Measurements from ENCODE around the gene HECTD4. TPM values are rescaled to one million over a fixed set of nuclear protein-coding genes. Genes with fewer than 3 reads are reported as not detected.

HECTD4 gene, protein sequence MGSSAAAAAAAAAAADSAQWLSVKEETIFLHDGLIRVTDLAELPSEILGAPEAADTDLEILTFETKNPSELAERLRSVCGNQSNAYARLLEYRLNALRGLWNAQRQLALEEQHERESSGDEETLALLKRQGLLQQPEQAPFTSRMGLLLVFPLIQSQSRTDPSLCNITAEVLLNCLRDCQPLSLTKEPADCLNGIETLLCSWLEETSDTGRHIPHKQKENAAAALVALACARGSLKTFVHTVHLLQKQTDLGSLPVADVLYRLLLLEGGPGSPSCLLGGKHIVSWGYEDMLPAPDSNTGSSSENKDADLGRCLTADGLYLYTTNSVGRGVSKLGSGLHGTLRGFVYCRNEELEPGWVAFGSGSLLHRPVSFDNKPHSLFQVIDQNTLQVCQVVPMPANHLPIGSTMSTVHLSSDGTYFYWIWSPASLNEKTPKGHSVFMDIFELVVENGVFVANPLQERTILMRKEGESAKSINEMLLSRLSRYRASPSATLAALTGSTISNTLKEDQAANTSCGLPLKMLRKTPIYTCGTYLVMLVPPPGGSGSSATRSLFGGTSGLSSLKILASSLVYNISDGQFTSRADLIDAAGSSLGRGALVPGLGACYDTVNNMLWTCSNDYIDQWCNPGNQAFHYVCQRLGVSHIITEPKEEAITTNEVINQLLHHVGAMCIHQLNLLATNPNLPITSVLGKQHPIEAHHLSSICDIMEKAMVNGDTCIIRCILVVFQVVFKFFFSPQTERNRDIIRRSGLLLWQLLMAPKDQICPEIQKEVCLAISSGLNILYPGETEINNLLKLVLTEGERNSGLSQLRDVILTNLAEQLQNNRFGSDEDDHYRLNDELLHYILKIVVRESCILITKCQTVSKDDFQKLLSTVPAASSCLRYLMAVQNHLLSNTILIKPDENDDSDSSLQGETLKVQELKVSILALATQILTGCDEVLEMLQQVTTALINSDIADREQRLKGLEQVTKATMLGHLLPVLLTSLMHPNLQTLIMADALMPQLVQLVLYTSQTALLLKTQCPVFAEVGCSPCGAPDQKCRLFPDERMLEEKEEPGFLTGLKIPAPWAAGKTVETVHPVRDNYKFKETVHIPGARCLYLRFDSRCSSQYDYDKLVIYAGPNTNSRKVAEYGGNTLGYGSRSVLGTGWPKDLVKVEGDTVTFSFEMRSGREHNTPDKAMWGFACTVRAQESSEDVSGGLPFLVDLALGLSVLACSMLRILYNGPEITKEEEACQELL (N-terminal part only)
- 24.9 and 30.0 TPM in 2 replicates for total RNA-seq (2021)
- long read RNA-seq, partial matches to known transcripts: 4 of 13 reads
- long read RNA-seq, other reads (novel, unspliced or antisense): 9 of 13 reads

GRCh38 chr12:112381883-112382796, at the start of gene HECTD4:
Gene HECTD4 (minus strand): TSS chr12:112382431. CDS start chr12:112382128, 303 bp downstream.
- Histone ChIP-seq H3K27me3 (ENCODE audit: insufficient read depth, low read length) (no peaks in the 10 kb centered on the region), H2BK12ac (ENCODE audit: insufficient read length, low read depth, low read length) (no peak within 1 kb of the TSS), H3K23me2 (ENCODE audit: insufficient read length, low read depth, low read length, poor library complexity, severe bottlenecking) (no peaks in the 10 kb centered on the region), H3K4me2 (ENCODE audit: insufficient read depth, insufficient read length, low read length) (peak within 1 kb of the TSS; percentile 78), H3K18ac (ENCODE audit: insufficient read length, low read depth, low read length) (no peak within 1 kb of the TSS), H2AFZ (ENCODE audit: low read length) (peak within 1 kb of the TSS; percentile 23), H3K79me2 (ENCODE audit: insufficient read depth, low read length) (peaks cover 7% of the 10 kb centered on the region; the same call in 1 of the 2 replicates), H4K8ac (replicated peaks; ENCODE audit: insufficient read length, low read depth, low read length) (no peak within 1 kb of the TSS), H2BK5ac (ENCODE audit: insufficient read length, low read length) (no peak within 1 kb of the TSS), H2BK15ac (ENCODE audit: low read depth, low read length) (no peak within 1 kb of the TSS), H3K79me1 (ENCODE audit: insufficient read depth, low read depth, low read length, poor library complexity, severe bottlenecking) (peaks cover 2% of the 10 kb centered on the region), H2BK120ac (ENCODE audit: low read depth, low read length, poor library complexity, severe bottlenecking) (no peak within 1 kb of the TSS), H3K4ac (ENCODE audit: low read depth, low read length) (no peak within 1 kb of the TSS), H3K9ac (ENCODE audit: extremely low read depth, insufficient read length, low read length) (peak within 1 kb of the TSS; percentile 42), H3K14ac (ENCODE audit: insufficient read depth, low read length) (no peak within 1 kb of the TSS), H2AK5ac (ENCODE audit: insufficient read length, low read length) (no peak within 1 kb of the TSS), H3K9me3 (ENCODE audit: control insufficient read depth, low read depth, low read length) (no peaks in the 10 kb centered on the region), H4K20me1 (ENCODE audit: control insufficient read depth, insufficient read depth, insufficient read length) (no peaks in the 10 kb centered on the region), H2BK20ac (ENCODE audit: low read depth, low read length, poor library complexity, severe bottlenecking) (no peak within 1 kb of the TSS), H3K56ac (ENCODE audit: insufficient read length, low read depth, low read length) (no peak within 1 kb of the TSS), H3T11ph (ENCODE audit: low read length) (no peak within 1 kb of the TSS), H4K91ac (ENCODE audit: insufficient read length, low read depth, low read length) (no peak within 1 kb of the TSS), H3K4me1 (ENCODE audit: insufficient read depth, low read length) (no peaks in the 10 kb centered on the region), H3K23ac (ENCODE audit: insufficient read length, low read depth, low read length) (no peak within 1 kb of the TSS), H3K27ac (ENCODE audit: insufficient read length, low read depth, low read length) (no peak within 1 kb of the TSS), H4K5ac (ENCODE audit: insufficient read length, low read depth, low read length) (no peak within 1 kb of the TSS)
- peaks cover 17 to 21% of the 10 kb centered on the region in 2 experiments for H3K4me1 Mint-ChIP-seq
- H3K27ac Mint-ChIP-seq: peak within 1 kb of the TSS in 2 of 3 experiments; percentile 88 to 94; a peak in 5 of 7 replicates
- TF ChIP-seq, protein P1, sequence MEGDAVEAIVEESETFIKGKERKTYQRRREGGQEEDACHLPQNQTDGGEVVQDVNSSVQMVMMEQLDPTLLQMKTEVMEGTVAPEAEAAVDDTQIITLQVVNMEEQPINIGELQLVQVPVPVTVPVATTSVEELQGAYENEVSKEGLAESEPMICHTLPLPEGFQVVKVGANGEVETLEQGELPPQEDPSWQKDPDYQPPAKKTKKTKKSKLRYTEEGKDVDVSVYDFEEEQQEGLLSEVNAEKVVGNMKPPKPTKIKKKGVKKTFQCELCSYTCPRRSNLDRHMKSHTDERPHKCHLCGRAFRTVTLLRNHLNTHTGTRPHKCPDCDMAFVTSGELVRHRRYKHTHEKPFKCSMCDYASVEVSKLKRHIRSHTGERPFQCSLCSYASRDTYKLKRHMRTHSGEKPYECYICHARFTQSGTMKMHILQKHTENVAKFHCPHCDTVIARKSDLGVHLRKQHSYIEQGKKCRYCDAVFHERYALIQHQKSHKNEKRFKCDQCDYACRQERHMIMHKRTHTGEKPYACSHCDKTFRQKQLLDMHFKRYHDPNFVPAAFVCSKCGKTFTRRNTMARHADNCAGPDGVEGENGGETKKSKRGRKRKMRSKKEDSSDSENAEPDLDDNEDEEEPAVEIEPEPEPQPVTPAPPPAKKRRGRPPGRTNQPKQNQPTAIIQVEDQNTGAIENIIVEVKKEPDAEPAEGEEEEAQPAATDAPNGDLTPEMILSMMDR (conservative IDR thresholded peaks at IDR 0.05): no peak
- WGBS (ENCODE audit: extremely low coverage, insufficient read length, low lambda C conversion rate): no CpG with 5 or more reads among the region's 106 CpGs
- H3K27me3 Mint-ChIP-seq (ENCODE audit: low read depth): no peaks in the 10 kb centered on the region; the same call in 1 of the 2 replicates
- H3K9me3 Mint-ChIP-seq: no peaks in the 10 kb centered on the region
- peak within 1 kb of the TSS; percentile 95 to 99 for H3K4me3 Mint-ChIP-seq
- DNase-seq: peak; percentile 97
- peaks cover 0 to 2% (median 0%) of the 10 kb centered on the region in 3 experiments; a peak in 3 of 7 replicates for H3K36me3 Mint-ChIP-seq (ENCODE audit: insufficient read depth in 1 of 3, low read depth in 3 of 3)

Measured in H9 (cell line).